GM21381 (cell line): ENCODE results near the gene E2F1.

ENCODE experiments used
- ATAC-seq: cut with Tn5 transposase; IDR thresholded peaks from one replicate; pipeline ENCODE4 v1.9.1; 2021; ENCODE audit warnings: mild to moderate bottlenecking, moderate library complexity; ENCODE audit not compliant: unreplicated experiment

E2F1 gene, protein sequence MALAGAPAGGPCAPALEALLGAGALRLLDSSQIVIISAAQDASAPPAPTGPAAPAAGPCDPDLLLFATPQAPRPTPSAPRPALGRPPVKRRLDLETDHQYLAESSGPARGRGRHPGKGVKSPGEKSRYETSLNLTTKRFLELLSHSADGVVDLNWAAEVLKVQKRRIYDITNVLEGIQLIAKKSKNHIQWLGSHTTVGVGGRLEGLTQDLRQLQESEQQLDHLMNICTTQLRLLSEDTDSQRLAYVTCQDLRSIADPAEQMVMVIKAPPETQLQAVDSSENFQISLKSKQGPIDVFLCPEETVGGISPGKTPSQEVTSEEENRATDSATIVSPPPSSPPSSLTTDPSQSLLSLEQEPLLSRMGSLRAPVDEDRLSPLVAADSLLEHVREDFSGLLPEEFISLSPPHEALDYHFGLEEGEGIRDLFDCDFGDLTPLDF

DNA sequence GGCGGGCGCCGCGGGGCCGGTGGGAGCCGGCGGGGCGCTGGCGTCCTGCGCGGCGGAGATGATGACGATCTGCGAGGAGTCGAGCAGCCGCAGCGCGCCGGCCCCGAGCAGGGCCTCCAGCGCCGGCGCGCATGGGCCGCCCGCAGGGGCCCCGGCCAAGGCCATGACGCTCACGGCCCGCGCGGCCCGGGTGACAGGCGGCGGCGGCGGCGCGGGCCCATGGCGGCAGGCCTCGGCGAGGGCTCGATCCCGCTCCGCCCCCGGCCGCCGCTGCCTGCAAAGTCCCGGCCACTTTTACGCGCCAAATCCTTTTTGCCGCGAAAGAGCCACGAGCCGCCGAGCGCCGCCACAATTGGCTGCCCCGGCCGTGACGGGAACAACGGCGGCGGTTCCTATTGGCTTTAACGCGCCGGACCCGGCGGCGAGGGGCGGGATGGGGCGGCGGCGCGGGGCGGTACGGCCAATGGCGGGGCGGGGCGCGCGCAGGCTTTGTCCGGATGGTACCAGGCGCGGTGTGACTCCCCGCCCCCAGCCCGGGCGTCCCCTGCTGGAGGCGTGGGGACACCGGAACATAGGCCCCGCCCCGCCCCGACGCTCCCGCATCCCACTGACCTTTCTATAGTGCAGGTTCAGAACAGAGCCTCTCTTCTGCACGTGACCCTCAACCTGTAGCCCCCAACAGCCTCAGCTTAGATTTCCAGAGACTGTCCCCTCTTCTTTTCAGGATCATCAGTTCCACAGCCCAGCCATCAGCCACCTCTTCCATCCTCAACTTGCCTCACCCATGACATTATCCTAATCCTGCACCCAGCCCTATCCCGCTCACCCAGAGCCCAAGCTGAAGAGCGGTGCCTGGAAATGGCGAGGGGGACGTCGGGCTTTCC lies at the start of gene E2F1:
E2F1 (minus strand) TSS at position 286 of the 884 bp plus-strand sequence; CDS start at position 165, 121 bp downstream.
- peak; percentile 79 for ATAC-seq

DNA sequence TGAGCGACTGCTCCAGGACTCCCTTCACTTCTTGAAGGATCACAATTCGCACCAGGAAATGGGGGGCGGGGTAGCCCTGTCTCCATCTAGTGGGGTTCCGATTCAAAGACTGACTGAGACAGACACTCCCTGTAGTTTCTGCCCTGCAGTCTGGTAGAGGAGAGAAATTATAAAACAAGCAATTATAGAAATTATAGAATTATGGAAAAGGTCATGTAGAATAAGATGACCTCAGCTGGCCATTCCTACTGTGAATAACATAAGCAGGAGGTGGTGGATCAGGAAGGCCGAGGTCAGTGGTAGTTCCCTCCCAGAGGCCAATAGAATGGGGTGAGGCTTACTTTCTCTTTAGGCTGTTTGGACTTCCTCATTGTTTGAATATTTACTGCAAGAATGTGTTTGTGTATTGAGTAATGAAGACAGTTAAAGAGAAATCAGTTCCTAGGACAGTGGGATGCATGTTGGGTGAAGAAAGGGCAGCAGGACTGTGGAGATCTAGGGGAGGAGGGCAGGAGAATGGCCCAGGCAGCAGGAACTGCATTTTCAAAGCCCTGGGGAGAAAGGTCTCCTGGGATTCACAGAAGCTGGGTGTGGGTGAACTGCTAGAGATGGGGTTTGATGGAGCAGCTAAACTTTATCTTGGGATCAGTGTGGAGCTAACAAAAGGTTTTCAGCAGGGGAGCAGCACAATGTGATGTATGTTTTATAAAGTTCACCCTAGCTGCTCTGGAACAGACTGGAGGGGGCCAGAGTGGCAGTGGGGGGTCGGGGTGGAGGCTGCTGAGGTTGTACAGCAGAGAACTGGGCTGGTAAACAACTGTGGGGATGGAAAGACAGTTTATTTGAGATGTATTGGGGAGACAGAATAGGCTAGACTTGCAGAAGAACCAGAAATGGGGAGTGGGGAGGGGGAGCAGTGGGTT lies 47.7 kb upstream of the E2F1 start:
- ATAC-seq = no peak

DNA sequence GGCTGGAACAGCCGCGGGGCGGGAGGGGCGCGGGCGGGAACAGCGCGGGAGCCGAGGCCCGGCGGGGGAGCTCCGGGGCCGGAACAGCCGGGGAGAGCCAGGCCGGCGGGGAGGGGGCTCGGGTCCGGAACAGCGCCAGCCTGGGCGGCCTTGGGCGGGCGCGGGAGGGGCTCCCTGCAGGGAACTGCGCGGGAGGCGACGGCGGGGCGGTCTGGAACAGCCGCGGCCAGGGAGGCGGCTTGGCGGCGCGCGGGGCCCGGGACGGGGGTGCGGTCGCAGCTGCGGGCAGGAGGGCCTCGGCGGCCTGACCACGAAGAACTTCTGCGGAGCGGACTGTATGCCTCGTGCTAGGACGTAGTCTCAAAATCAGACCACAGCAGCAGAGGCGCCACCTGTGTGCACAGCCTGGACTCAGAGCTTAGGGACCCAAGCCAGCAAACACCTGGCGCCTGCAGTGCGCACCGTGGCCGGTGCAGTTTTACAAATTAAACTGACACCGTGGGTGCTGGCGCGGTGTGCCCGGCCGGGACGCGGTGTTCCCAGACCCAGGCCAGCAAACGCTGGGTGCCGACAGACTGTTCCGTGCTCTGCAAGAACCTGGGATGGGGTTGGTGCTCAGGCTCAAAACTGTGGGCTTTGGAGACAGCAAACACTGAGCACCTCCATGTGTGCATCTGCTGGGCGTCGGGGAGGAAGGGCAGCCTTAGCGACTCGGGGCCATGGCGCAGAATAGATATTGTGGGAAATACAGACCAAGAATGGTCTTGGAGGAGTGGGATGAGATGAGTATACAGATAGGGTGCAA lies 46.2 kb upstream of the E2F1 start:
- peak; percentile 45 for ATAC-seq

DNA sequence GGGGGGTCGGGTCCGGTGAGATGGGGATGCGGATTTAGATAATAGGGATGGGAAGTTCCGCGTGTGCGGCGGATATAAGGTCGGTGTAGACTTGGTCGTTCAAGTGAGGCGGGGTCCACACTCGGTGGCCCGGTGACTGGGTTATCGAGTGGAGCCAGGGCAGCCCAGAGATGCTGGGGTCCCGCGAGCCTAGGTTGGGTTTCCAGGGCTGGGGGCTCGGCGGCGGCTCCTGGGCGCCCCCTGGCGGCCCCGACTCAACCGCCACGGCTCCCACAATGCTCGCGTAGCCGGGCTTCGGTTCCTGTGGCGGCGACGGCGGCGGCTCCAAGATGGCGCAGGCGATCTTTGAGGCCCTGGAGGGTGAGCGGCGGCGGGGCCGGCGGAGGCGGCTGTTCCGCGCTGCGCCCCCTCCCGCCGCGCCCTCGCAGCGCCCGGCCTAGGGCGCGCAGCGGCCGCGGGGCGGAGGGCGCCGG lies 45.5 kb upstream of the E2F1 start, which contains the start of gene ZNF341:
ZNF341 (plus strand) TSS at position 304 of the 473 bp plus-strand sequence; CDS start at position 330, 26 bp downstream.
- peak; percentile 73 for ATAC-seq

DNA sequence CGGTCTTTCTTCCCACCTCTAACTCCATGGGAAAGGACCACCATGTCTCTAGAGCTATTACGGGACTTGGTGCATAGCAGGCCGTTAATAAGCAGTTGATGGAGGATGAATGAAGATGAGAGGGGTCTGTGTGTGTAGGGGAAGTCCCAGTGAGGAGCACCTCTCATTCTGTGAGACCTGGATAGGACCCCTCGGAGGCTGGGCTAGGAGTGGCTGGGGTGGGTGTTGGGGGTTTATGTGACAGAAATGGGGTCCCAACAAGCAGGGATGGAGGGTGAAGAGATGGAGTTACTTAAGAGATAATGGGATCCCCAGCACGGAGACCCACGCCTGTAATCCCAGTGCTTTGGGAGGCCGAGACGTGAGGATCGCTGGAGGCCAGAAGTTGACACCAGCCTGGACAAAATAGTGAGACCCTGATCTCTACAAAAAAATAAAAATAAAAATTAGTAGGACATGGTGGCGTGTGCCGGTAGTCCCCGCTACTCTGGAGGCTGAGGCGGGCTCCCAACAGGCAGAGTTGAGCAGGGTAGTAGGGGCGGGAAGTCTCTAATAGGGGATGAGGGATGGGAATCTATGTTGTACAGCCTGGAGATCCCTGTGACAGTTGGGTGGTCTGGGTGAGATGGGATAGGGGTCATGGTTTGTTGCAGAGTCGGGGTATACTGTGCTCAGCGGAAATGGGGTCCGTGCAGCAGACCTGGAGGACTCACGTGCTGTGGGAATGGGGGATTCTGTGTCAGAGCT lies 44.9 kb upstream of the E2F1 start:
- ATAC-seq = no peak

DNA sequence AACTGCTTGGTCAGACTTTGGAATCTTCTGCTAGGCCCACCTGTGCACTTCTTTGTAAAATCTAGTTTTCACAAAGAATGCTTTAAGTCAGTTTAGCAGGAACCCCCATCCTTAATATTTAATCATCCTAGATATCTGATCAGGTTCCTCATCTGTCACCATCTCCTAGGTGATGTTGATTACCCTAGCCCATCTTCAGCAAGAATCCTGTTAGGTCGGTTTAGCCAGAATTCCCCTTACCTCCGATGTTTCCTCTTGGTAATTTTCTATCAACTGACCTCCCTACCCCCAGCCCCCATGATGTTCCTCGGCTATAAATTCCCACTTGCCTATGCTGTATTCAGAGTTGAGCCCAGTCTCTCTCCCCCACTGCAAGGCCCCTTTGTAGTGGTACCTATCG lies 42.9 kb upstream of the E2F1 start:
- ATAC-seq = no peak

DNA sequence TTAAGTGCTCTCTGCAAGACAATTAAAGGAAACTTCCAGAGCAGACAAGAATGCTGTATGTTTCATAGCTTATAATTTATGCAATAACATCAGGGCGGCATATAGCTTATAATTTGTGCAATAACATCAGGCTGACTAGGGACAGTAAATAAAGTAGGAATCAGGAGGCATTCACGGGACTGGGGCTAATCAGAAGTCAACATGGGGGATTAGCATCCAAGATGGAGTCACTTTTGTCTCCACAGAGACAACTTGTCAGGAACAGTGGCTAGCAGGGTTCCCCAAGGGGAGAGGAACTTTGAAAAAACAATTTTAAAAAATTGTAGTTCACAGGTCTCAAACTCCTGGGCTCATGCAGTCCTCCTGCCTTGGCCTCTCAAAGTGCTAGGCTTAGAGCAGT lies 42.3 kb upstream of the E2F1 start:
- no peak for ATAC-seq

DNA sequence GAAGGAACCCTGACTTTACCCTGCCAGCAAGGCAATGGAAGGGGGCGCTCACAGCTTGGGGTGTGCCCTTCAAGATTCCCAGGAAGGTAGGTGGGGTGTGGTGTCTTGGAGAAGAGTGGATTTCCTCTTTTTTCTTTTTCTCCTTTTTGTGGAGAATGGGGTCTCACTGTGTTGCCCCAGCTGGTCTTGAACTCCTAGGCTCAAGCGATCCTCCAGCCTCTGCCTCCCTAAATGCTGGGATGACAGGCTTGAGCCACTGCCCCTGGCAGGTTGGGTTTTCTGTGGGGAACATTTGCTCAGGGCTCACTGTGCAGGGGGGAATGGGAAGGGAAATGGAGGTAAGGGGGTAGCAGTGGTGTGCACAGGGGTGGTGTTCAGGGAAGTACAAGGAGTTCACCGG lies 41.6 kb upstream of the E2F1 start:
- no peak for ATAC-seq

DNA sequence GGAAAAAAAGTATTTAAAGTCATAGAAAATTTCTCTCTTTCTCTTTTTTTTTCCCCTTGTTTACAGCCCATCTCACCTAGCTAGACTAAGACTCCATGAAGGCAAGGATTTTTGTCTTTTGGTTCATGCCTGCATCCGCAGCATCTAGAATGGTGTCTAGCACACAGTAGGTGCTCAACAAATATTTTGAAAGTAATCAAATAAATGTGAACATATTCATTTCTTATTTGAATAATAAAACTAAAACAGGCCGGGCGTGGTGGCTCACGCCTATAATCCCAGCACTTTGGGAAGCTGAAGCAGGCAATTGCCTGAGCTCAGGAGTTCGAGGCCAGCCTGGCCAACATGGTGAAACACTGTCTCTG lies 40.9 kb upstream of the E2F1 start:
- ATAC-seq = no peak

DNA sequence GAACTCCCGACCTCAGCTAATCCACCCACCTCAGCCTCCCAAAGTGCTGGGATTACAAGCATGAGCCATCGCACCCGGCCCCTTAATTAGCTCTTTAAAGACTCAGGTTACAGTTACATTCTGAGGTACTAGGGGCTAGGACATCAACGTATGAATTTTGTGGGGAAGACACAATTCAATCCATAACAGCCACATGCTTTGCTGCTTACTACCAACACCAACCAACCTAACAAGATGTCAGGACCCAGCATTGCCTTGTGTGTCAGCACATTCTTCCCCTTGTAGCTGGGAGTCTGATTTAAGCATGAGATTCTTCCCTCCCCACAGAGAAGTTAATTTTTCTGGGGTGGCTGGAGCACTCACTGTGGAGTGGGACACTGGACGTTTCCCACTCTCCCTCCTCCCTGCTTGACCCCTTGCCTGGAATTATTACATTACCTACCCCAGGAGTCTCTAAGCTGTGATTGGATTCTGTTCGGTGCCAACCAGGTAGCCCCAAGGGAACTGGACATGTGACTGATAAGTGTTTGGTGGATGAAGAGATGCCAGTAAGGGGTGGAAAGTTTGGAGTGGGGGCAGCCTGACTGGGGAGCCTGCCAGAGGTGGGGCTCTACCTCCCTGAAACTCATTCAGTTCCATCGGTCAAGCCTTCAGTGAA lies 39.6 kb upstream of the E2F1 start:
- ATAC-seq = no peak

DNA sequence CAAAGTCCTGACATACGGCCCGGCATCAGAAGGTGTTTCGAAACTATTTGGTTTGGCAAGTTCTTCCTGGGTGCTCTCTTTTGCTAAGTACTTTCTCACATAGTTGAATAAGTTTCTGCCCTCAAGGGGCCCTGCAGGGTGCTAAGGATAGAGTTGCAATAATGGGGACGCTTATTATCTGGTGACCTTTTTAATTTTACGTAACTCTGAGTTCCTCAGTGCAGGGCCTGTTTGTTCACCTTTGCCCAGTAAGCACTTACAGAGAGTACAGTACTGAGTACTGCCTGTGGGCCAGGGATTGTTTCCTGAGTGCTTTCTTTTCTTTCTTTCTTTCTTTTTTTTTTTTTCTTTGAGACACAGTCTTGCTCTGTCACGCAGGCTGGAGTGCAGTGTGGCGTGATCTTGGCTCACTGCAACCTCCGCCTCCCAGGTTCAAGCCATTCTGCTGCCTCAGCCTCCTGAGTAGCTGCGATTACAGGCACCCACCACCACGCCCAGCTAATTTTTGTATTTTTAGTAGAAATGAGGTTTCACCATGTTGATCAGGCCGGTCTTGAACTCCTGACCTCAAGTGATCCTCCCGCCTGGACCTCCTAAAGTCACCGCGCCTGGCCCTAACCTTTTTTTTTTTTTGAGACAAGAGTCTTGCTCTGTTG lies 38.4 kb upstream of the E2F1 start:
- no peak for ATAC-seq

DNA sequence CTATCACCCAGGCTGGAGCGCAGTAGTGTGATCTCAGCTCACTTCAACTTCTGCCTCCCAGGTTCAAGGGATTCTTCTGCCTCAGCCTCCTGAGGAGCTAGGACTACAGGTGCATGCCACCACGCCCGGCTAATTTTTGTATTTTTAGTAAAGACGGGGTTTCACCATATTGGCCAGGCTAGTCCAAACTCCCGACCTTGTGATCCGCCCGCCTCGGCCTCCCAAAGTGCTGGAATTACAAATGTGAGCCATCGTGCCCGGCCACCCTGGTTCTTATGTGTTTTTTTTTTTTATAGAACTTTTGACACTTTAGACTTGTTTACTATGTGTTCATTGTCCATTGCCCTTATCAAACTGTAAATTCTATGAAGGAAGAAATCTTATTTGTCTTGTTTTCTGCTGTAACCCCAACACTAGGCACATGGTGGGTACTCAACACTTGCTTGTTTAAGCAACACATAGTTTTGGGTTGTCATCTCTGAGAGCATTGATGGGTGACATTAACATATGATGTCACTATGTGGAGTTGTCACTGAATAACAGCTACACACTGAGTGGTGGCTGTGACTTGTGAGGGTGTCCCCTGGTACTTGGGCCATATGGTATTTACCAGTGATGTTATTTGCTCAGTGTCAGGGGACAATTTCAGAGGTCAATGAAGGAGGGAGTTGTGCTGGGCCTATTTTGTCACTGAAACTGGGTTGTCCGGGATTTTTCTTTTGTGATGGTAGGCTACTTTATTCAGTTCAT lies 35.4 kb upstream of the E2F1 start:
- no peak for ATAC-seq

DNA sequence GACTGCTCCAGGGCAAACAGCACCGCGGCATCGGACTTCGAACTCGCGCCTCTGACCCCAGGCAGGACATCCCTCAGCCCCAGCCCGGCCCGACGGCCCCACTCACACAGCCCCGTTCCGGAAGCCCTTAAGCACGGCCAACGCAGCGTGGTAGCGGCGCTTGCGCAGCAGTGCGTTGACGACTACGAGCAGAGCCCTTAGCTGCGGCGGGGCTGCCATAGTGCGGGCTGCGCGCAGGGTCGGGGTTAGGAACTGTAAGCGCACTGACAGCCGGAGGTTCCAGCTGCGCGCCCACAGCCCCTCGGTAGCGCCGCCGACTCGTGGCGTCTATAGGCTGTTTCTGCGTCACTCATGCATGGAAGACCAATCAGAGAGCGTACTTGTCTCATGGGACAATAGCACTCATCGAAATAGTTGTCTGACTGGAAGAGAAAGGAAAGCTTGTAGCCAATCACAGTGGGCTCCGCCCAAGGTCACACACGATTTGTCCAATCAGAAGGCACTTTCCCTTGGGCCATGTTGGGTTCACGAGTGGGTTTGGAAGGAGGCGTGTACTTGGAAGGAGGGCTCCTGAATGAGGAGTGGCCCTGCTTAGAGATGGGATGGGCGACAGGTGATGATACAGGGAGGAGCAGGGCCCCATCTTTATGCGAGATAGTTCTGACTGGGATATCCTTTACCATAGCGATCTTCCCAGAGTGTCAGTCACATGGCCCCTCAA lies 34.0 kb upstream of the E2F1 start, which contains the start of gene PXMP4:
PXMP4 (minus strand) TSS at position 322 of the 721 bp plus-strand sequence; CDS start at position 219, 103 bp downstream.
- ATAC-seq = peak; percentile 92

DNA sequence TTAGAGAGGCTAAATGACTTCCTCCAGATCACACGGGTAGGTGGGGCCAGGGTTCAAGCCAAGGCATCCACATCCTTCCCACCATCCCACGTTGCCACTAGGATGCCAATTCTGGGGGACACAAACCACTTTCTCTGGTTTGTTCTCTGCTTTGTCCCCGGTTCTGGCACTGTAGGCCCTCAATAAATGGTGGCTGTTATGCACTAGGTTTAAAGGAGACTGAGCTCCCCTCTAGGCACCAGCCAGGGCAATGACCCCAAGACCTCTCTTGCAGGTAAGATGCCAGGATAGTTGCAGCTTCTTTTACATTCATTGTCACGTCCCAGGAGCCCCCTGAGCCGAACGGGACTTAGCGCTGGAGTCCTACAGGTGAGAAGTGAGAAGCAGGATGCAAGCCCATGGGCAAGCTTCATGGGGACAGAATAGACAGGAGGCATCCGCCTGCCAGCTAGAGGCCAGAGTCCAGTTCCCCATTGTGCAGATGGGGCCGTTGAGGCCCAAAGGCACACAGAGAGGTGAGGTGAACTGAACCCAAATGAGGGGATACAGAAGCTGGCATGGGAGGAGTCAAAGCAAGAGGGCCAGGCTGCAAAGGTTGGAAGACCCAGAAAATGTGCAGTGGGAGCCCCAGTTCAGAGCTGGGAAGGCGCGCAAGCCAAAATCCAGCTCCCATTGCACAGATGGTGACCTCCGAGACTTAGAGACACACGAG lies 33.2 kb upstream of the E2F1 start:
- ATAC-seq = no peak

DNA sequence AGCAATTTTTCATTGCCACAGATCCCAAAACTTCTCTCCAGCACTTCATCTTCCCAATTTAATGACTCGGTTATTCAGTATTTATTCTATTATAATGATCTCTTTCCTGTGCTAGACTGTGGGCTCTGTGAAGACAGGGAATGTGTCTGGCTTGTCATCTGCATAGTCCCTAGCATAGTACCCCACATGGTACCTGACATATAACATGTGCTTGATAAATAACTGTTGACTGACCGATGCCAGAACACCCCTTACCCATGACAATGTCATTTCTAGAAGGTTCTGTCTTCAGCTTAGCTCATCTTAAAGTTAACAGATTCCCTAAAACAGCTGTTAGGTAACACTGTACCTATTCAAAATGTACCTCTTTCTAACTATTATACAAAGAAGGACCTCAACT lies 30.3 kb upstream of the E2F1 start:
- ATAC-seq = no peak

DNA sequence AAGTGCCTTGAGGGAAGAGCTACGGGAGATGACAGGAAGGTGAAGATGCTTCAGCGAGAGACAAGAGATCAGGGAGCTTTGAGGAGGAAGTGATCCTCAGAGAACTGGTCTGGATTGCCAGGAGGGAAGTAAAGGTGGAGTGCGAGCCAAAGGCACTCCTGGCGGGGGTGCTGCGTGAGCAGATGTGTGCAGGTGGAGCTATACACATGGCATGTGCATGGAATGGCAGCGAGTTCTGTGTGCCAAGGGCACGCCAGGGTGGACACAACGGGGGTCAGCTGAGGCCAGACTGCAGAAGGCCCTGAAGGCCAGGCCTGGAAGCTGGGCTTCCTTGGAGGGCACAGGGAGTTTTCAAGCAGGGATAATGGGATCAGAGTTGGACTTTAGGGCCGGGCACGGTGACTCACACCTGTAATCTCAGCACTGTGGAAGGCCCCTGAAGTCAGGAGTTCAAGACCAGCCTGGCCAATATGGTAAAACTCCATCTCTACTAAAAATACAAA lies 27.7 kb upstream of the E2F1 start:
- ATAC-seq = no peak
